NCI-H1105 treated with DMSO at 0.1 percent for 48 hours (cell line): ENCODE data around the gene ATP2B1.

Experiments used
- DNase-seq: peaks from one replicate; lab custom pipeline; 2025; lab: John Stamatoyannopoulos, UW

ATP2B1 gene

GRCh38 chr12:89539426-89540223, 169.0 kb downstream of the ATP2B1 start:
- no peak for DNase-seq

GRCh38 chr12:89538897-89539296, 169.7 kb downstream of the ATP2B1 start:
- DNase-seq, result no peak
